ENCODE measurements around the gene UNC93B1.

The UNC93B1 gene

GRCh38 chr11:68020575-68020974, 16.7 kb upstream of the UNC93B1 start:
- no peaks in the 10 kb centered on the region for H3K36me3 ChIP-seq (replicated peaks)
- no peaks in the 10 kb centered on the region for H3K27me3 ChIP-seq (replicated peaks)
- no peak for DNase-seq
- no peak overlapping the region for H3K4me3 ChIP-seq (ENCODE audit: low read depth, low read length)
- H3K27ac ChIP-seq, result no peak overlapping the region
- peak; percentile 71 for TF ChIP-seq CTCF (IDR thresholded peaks at IDR 0.05; ENCODE audit: low read depth, low read length, missing control alignments)
- in situ Hi-C loops (cut with HindIII; ENCODE audit: low pct_ligation_motif_present, low sequenced_read_pairs), result no loop called here

- no peak for DNase-seq
- H3K27me3 ChIP-seq (replicated peaks), result no peaks in the 10 kb centered on the region
- TF ChIP-seq CTCF (IDR thresholded peaks at IDR 0.05; ENCODE audit: low read depth, low read length, missing control alignments), result no peak
- in situ Hi-C loops (cut with HindIII; ENCODE audit: low pct_ligation_motif_present, low sequenced_read_pairs), result no loop called here
- no peak overlapping the region for H3K4me3 ChIP-seq (ENCODE audit: low read depth, low read length)
- H3K27ac ChIP-seq, result no peak overlapping the region
- H3K36me3 ChIP-seq (replicated peaks), result no peaks in the 10 kb centered on the region
These were observed 15.6 kb upstream of the UNC93B1 start for GRCh38 chr11:68019486-68019885.

GRCh38 chr11:68018730-68019190, 14.9 kb upstream of the UNC93B1 start:
- TF ChIP-seq CTCF (IDR thresholded peaks at IDR 0.05; ENCODE audit: low read depth, low read length, missing control alignments), result no peak
- no peak overlapping the region for H3K4me3 ChIP-seq (ENCODE audit: low read depth, low read length)
- in situ Hi-C loops (cut with HindIII; ENCODE audit: low pct_ligation_motif_present, low sequenced_read_pairs), result no loop called here
- H3K27me3 ChIP-seq (replicated peaks), result no peaks in the 10 kb centered on the region
- no peaks in the 10 kb centered on the region for H3K36me3 ChIP-seq (replicated peaks)
- no peak overlapping the region for H3K27ac ChIP-seq
- DNase-seq, result no peak

- H3K27ac ChIP-seq, result no peak overlapping the region
- no peaks in the 10 kb centered on the region for H3K36me3 ChIP-seq (replicated peaks)
- no peak for TF ChIP-seq CTCF (IDR thresholded peaks at IDR 0.05; ENCODE audit: low read depth, low read length, missing control alignments)
- in situ Hi-C loops (cut with HindIII; ENCODE audit: low pct_ligation_motif_present, low sequenced_read_pairs), result no loop called here
- no peak for DNase-seq
- H3K4me3 ChIP-seq (ENCODE audit: low read depth, low read length), result no peak overlapping the region
- no peaks in the 10 kb centered on the region for H3K27me3 ChIP-seq (replicated peaks)
These were observed 14.3 kb upstream of the UNC93B1 start for GRCh38 chr11:68017980-68018729.

- no peak for DNase-seq
- no peaks in the 10 kb centered on the region for H3K36me3 ChIP-seq (replicated peaks)
- in situ Hi-C loops (cut with HindIII; ENCODE audit: low pct_ligation_motif_present, low sequenced_read_pairs), result no loop called here
- H3K27me3 ChIP-seq (replicated peaks), result no peaks in the 10 kb centered on the region
- no peak overlapping the region for H3K27ac ChIP-seq
- no peak overlapping the region for H3K4me3 ChIP-seq (ENCODE audit: low read depth, low read length)
- TF ChIP-seq CTCF (IDR thresholded peaks at IDR 0.05; ENCODE audit: low read depth, low read length, missing control alignments), result no peak
These were observed 13.3 kb upstream of the UNC93B1 start for GRCh38 chr11:68016904-68017817.

Measured in brain microvascular endothelial cell (primary cell).